ENCODE data around the gene ASPSCR1. TPM values are rescaled to one million over a fixed set of nuclear protein-coding genes. Genes with fewer than 3 reads are reported as not detected.

Gene ASPSCR1
- total RNA-seq, 2 donors from 2014 or later = 32.0 to 34.2 TPM

- no peaks in the 10 kb centered on the region for H3K27me3 Mint-ChIP-seq (ENCODE audit: low read depth)
- no peak for DNase-seq
- no peak overlapping the region for H3K4me3 Mint-ChIP-seq
- H3K36me3 Mint-ChIP-seq (ENCODE audit: insufficient read depth in 2 of 2) = no peaks in the 10 kb centered on the region
- H3K9me3 Mint-ChIP-seq = no peaks in the 10 kb centered on the region
- ATAC-seq (replicated peaks in 1 of 2) = no peak
- H3K4me1 Mint-ChIP-seq (ENCODE audit: low read depth) = peaks cover 7% of the 10 kb centered on the region
- H3K27ac Mint-ChIP-seq = no peak overlapping the region
These were observed 68.6 kb downstream of the ASPSCR1 start for GRCh38 chr17:82045936-82046484.

DNA sequence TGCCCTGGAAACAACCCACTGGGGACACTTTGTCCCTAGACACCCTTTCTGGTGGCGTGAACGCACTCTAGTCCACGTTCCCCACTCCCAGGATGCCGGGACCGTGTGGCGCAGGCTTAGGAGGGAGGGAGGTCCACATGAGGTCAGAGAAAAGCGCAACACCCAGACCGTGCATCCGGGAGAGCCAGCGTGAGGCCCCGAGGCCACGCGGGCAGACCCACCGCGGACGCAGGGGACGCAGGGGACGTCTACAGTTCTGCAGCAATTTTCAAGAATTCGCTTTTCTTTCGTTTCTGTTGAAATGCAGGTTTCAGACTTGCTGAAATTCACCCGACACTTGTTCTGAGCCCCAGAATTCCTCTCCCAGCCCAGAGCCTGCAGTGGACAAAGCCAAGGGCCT is 69.5 kb downstream of the ASPSCR1 start:
- DNase-seq (no peak), ATAC-seq (replicated peaks in 1 of 2) (no peak)
- no peak overlapping the region for H3K4me3 Mint-ChIP-seq
- H3K9me3 Mint-ChIP-seq = no peaks in the 10 kb centered on the region
- no peak overlapping the region for H3K27ac Mint-ChIP-seq
- H3K36me3 Mint-ChIP-seq (ENCODE audit: insufficient read depth in 2 of 2) = no peaks in the 10 kb centered on the region
- peaks cover 7% of the 10 kb centered on the region for H3K4me1 Mint-ChIP-seq (ENCODE audit: low read depth)
- no peaks in the 10 kb centered on the region for H3K27me3 Mint-ChIP-seq (ENCODE audit: low read depth)

DNA sequence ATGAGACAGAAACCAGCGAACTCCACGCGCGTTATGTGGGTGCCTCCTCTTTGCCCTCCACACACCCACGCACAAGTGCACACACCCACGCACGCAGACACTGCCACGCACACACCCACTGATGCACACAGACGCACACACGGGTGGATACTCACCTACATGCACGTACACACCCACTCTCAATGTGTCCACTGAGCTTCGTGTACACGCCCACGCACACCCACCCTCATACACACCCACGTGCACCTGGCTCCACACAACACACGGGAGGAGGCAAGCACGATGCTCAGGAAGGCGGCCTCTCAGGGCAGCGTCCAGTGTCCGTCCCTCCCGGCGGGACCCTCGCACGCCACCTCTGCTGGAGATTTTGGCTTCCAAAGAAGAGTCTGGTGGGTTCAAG is 70.0 kb downstream of the ASPSCR1 start:
- no peak overlapping the region for H3K4me3 Mint-ChIP-seq
- no peak overlapping the region for H3K27ac Mint-ChIP-seq
- H3K4me1 Mint-ChIP-seq (ENCODE audit: low read depth) = peaks cover 7% of the 10 kb centered on the region
- no peaks in the 10 kb centered on the region for H3K36me3 Mint-ChIP-seq (ENCODE audit: insufficient read depth in 2 of 2)
- DNase-seq (no peak), ATAC-seq (replicated peaks in 1 of 2) (no peak)
- no peaks in the 10 kb centered on the region for H3K9me3 Mint-ChIP-seq
- no peaks in the 10 kb centered on the region for H3K27me3 Mint-ChIP-seq (ENCODE audit: low read depth)

DNA sequence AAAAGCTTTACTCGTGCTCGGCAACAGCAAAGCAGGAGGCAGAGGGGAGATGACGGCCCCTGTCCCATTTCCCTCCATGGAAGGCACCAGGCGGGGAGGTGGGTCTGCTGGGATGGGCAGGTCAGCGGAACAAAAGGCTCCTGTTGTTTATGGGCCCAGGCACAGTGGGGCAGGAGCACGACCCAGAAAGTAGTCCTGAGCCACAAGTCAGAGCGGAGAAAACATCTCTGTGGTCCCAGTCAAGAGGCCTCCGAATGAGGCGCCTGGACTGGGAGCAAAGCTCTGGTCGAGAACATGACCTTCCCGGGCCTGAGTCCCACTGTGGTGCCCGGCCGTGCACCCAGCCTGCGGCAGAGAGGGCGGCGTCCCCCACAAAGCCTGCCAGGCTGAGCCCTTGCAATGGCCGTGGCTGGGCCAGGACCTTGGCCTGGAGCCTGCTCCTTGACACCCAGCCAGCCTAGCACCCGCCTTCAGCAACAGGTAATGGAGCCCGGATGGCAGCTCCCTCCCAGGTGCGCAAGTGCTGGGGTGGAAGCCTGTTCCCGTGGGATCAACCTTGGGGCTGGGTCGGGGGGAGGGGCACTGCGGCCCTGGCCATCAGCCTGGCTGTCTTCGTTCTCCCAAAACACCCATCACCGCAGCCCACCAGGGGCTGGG is 70.6 kb downstream of the ASPSCR1 start:
- Mint-ChIP-seq H3K27ac (no peak overlapping the region), H3K36me3 (ENCODE audit: insufficient read depth in 2 of 2) (no peaks in the 10 kb centered on the region), H3K9me3 (no peaks in the 10 kb centered on the region), H3K27me3 (ENCODE audit: low read depth) (no peaks in the 10 kb centered on the region), H3K4me3 (no peak overlapping the region), H3K4me1 (ENCODE audit: low read depth) (peaks cover 12% of the 10 kb centered on the region)
- DNase-seq (no peak), ATAC-seq (replicated peaks in 1 of 2) (no peak)

DNA sequence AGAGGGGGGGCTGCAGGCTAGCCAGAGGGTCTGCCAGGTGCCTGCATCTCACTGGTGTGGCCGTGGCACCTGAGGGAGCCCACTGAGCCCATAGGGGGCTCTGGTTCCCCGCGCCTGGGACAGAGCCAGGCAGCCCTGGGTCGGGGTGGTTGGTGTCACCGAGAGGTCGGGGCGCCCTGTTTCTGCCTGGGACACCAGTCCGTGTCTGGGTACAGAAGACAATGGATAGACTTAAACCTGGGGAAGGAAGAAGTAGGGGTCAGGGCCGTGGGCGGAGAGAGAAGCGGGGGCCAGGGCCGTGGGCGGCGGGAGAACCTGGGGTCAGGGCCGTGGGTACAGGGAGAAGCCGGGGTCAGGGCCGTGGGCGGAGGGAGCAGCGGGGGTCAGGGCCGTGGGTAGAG is 71.1 kb downstream of the ASPSCR1 start:
- Mint-ChIP-seq H3K36me3 (ENCODE audit: insufficient read depth in 2 of 2) (no peaks in the 10 kb centered on the region), H3K27me3 (ENCODE audit: low read depth) (no peaks in the 10 kb centered on the region), H3K4me3 (peak overlapping the region in 1 of 2 donors; percentile 44), H3K4me1 (ENCODE audit: low read depth) (peaks cover 17% of the 10 kb centered on the region), H3K27ac (no peak overlapping the region), H3K9me3 (no peaks in the 10 kb centered on the region)
- ATAC-seq (replicated peaks in 1 of 2) (no peak), DNase-seq (no peak)

GRCh38 chr17:82049106-82049505 is 71.7 kb downstream of the ASPSCR1 start:
- ATAC-seq (replicated peaks in 1 of 2) = no peak
- no peaks in the 10 kb centered on the region for H3K9me3 Mint-ChIP-seq
- peaks cover 20% of the 10 kb centered on the region for H3K4me1 Mint-ChIP-seq (ENCODE audit: low read depth)
- no peaks in the 10 kb centered on the region for H3K27me3 Mint-ChIP-seq (ENCODE audit: low read depth)
- no peak overlapping the region for H3K27ac Mint-ChIP-seq
- H3K36me3 Mint-ChIP-seq (ENCODE audit: insufficient read depth in 2 of 2) = no peaks in the 10 kb centered on the region
- peak overlapping the region in 1 of 2 donors; percentile 10 for H3K4me3 Mint-ChIP-seq
- no peak for DNase-seq

DNA sequence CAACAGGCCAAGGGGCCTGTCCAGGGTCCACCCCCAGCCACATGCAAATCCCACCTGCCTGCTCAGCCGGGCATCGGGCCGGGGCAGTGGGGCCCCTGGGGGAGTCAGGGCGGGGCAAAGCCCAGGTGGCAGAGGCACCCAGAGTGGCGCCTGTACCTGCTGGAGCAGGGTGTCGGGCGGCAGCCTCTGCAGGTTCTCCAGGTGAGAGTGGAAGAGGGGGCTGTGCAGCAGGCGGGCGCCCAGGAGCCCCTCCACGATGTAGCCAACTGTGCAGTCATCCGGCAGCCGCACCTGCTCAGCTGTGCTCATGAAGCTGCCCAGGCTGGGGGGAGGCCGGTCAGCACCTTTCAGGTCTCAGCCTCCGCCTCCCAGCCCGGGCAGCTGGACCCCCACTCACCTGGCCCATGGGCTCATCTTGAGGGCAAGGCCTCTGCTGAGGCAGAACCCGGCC is 72.1 kb downstream of the ASPSCR1 start:
- Mint-ChIP-seq H3K36me3 (ENCODE audit: insufficient read depth in 2 of 2) (no peaks in the 10 kb centered on the region), H3K4me1 (ENCODE audit: low read depth) (peaks cover 20% of the 10 kb centered on the region)

DNA sequence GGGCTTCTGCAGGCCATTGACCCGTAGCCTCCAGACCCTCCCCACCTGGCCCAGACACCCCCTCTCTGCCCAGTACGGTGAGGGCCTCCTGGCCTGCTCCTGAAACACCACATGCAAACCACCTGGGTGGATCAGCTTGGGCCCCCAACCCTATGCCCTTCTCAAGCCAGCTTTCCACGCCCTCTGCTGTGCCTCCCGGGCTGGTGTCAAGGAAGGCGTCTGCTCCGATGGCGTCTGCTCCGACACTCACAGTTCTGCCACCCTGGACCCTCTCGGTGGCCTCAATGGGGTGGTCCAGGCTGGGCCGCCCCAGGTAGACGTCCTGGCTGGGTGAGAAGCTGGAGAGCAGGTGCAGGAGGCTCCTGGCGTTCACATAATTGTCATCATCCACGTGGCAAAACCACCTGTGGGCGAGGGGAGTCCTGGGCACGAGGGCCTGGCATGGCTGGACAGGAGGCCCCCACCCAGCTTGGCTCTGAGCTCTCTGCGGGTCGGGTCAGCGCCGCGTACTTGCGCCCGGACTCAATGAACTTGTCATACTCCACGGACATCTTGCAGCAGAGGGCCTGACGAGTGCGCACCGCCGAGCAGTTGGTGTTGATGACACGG is 72.8 kb downstream of the ASPSCR1 start:
- Mint-ChIP-seq H3K27ac (no peak overlapping the region), H3K4me3 (peak overlapping the region; percentile 92 to 95), H3K27me3 (ENCODE audit: low read depth) (no peaks in the 10 kb centered on the region), H3K4me1 (ENCODE audit: low read depth) (peaks cover 20% of the 10 kb centered on the region), H3K9me3 (no peaks in the 10 kb centered on the region), H3K36me3 (ENCODE audit: insufficient read depth in 2 of 2) (no peaks in the 10 kb centered on the region)
- no peak for DNase-seq
- ATAC-seq (replicated peaks in 1 of 2) = no peak

More for the DNA sequence above, 72.1 kb downstream of the ASPSCR1 start:
- H3K4me3 Mint-ChIP-seq = no peak overlapping the region
- H3K27ac Mint-ChIP-seq = no peak overlapping the region
- DNase-seq (no peak), ATAC-seq (replicated peaks in 1 of 2) (no peak)
- no peaks in the 10 kb centered on the region for H3K27me3 Mint-ChIP-seq (ENCODE audit: low read depth)
- no peaks in the 10 kb centered on the region for H3K9me3 Mint-ChIP-seq

DNA sequence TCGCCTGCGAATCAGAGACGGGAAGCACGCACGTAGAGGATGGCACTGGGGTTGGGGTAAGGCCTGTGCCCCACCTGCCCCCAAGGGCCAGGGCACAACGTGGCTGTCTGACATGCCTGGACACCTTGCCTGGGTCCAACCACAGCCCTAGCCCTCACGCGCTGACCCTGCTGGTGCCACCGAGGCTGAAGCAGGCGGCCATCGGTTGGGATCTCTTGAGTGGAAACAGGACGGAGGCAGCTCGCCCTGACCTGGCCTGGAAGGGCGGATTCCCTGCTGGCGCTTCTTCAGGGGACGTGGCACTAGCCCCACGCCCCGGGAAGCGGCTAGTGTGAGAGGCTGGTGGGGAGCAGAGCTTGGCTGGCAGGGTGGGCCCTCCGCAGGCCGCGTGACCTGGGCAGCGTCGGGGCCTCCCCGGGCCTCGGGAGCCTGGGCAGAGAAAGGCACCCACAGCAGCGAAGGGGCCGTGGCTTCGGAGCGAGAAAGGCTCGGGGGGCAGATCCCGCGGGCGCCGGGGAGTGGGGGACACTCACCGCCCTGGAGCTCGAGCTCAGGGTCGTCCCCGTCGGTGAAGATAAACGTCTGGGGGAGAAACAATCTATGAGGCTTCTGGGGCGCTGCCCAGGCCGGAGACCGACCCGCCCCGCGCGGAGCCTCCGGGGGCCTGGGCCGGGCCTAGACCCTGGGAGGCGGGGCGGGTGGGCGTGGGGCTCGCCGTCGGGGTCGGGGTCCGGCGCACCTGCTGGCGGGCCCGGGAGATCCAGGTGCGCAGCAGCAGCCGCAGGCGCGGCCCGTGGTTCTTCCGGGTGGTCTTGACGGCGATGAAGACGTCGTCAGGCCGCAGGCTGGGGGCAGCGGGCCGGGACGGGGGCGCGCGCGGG is 73.6 kb downstream of the ASPSCR1 start:
- DNase-seq (no peak), ATAC-seq (replicated peaks in 1 of 2) (peak; percentile 33 to 39)
- no peaks in the 10 kb centered on the region for H3K36me3 Mint-ChIP-seq (ENCODE audit: insufficient read depth in 2 of 2)
- peak overlapping the region; percentile 30 for H3K27ac Mint-ChIP-seq
- H3K27me3 Mint-ChIP-seq (ENCODE audit: low read depth) = no peaks in the 10 kb centered on the region
- H3K4me3 Mint-ChIP-seq = peak overlapping the region; percentile 92 to 95
- peaks cover 20% of the 10 kb centered on the region for H3K4me1 Mint-ChIP-seq (ENCODE audit: low read depth)
- no peaks in the 10 kb centered on the region for H3K9me3 Mint-ChIP-seq

- peak; percentile 91 for ATAC-seq (replicated peaks in 1 of 2)
- DNase-seq = peak; percentile 87 to 89
- peak within 1 kb of the TSS; percentile 92 to 95 for H3K4me3 Mint-ChIP-seq
- peak within 1 kb of the TSS; percentile 30 for H3K27ac Mint-ChIP-seq
- no peaks in the 10 kb centered on the region for H3K9me3 Mint-ChIP-seq
- no peaks in the 10 kb centered on the region for H3K36me3 Mint-ChIP-seq (ENCODE audit: insufficient read depth in 2 of 2)
- H3K27me3 Mint-ChIP-seq (ENCODE audit: low read depth) = no peaks in the 10 kb centered on the region
- H3K4me1 Mint-ChIP-seq (ENCODE audit: low read depth) = peaks cover 20% of the 10 kb centered on the region
These were observed 74.6 kb downstream of the ASPSCR1 start, which contains the start of the genes GPS1 and RFNG for GRCh38 chr17:82051776-82052637. GPS1 (plus strand) TSS chr17:82051898; CDS start chr17:82051932, 34 bp downstream. RFNG (minus strand) TSS chr17:82051811; CDS start chr17:82051766, 45 bp downstream.

DNA sequence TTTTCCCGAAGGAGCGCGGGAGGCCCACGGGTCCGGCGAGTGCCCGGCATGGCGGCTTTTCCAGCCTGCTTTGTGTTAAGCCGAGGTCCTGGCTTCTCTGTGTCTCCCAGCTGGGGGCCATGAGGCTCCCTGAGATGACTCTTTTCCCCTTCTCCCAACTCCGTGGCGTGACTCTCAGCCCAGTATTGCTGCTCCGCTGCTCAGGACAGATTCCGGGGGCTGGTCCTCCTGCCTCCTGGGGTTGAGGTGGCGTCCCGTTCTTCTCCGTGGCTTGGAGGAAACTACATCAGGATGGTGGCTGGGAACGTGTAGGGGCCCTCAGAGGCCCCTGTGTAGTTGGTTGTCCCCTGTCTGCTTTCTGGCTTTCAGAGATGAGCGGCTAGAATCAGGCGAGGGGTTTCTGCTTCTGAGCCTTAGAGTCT is 75.2 kb downstream of the ASPSCR1 start:
- Mint-ChIP-seq H3K27me3 (ENCODE audit: low read depth) (no peaks in the 10 kb centered on the region), H3K9me3 (no peaks in the 10 kb centered on the region), H3K4me3 (peak overlapping the region; percentile 84 to 88), H3K27ac (no peak overlapping the region), H3K36me3 (ENCODE audit: insufficient read depth in 2 of 2) (no peaks in the 10 kb centered on the region), H3K4me1 (ENCODE audit: low read depth) (peaks cover 20% of the 10 kb centered on the region)
- no peak for DNase-seq
- ATAC-seq (replicated peaks in 1 of 2) = no peak

GRCh38 chr17:82053130-82053529 is 75.7 kb downstream of the ASPSCR1 start:
- H3K27ac Mint-ChIP-seq = no peak overlapping the region
- H3K9me3 Mint-ChIP-seq = no peaks in the 10 kb centered on the region
- no peaks in the 10 kb centered on the region for H3K27me3 Mint-ChIP-seq (ENCODE audit: low read depth)
- peak overlapping the region; percentile 84 to 88 for H3K4me3 Mint-ChIP-seq
- no peaks in the 10 kb centered on the region for H3K36me3 Mint-ChIP-seq (ENCODE audit: insufficient read depth in 2 of 2)
- DNase-seq = no peak
- peaks cover 20% of the 10 kb centered on the region for H3K4me1 Mint-ChIP-seq (ENCODE audit: low read depth)
- ATAC-seq (replicated peaks in 1 of 2) = no peak
